Esophagus muscularis mucosa (tissue), 4 donors: ENCODE data around the gene FCRL4. TPM values are rescaled to one million over a fixed set of nuclear protein-coding genes. Genes with fewer than 3 reads are reported as not detected.
"Not testable (repeated sequence)": the region's sequence is repeated elsewhere in the genome, so short reads cannot be mapped to it uniquely, and the experiment has no call there.

Experiments used
- DNase-seq: peaks from one replicate; pipeline ENCODE4 v3.0.0-alpha.2; 2017; ENCODE audit errors: extremely low spot score
- H3K27ac ChIP-seq, 4 donors: fragments of 200-600 bp; sonication (generic); replicated peaks in 1 of 4; 1 replicate in 3 of 4; 2 replicates in 1 of 4; pipeline ENCODE4 v1.5.1; 2016 to 2019; ENCODE audit warnings: mild to moderate bottlenecking in 1 of 4
- H3K27me3 ChIP-seq, 4 donors: fragments of 200-600 bp; sonication (generic); one replicate each; pipeline versions ENCODE4 v1.5.1 to v1.6.0; 2016 to 2019
- H3K36me3 ChIP-seq, 4 donors: fragments of 200-600 bp; sonication (generic); one replicate each; pipeline ENCODE4 v1.5.1; 2016 to 2019
- H3K4me1 ChIP-seq, 4 donors: fragments of 200-600 bp; sonication (generic); one replicate each; pipeline ENCODE4 v1.5.1; 2016 to 2019
- H3K4me3 ChIP-seq, 4 donors: fragments of 200-600 bp; sonication (generic); 1 replicate in 2 of 4; 2 replicates in 2 of 4; pipeline ENCODE4 v1.5.1; 2016 to 2019; ENCODE audit warnings: mild to moderate bottlenecking in 4 of 4, moderate library complexity in 1 of 4
- H3K9me3 ChIP-seq, 4 donors: fragments of 200-600 bp; sonication (generic); 1 replicate in 3 of 4; 2 replicates in 1 of 4; pipeline ENCODE4 v1.5.1; 2016 to 2019
- CTCF ChIP-seq, 3 experiments: fragments of 200-600 bp in 2 of 3; fragments of 450-650 bp in 1 of 3; sonication (generic) in 2 of 3; IDR thresholded peaks; one replicate each; pipeline ENCODE4 v1.5.1; 2017 to 2019; ENCODE audit warnings: antibody characterized with exemption in 3 of 3, mild to moderate bottlenecking in 2 of 3, moderate library complexity in 1 of 3
- EP300 ChIP-seq: sonication (generic); formaldehyde crosslinking; IDR thresholded peaks from one replicate; pipeline ENCODE4 v1.6.1; 2017; ENCODE audit warnings: antibody characterized with exemption
- POLR2A ChIP-seq: fragments of 450-650 bp; IDR thresholded peaks from one replicate; pipeline ENCODE4 v1.6.1; 2017; ENCODE audit warnings: antibody characterized with exemption, moderate library complexity, mild to moderate bottlenecking, low read depth
- POLR2AphosphoS5 ChIP-seq, 2 donors: sonication (generic); formaldehyde crosslinking; IDR thresholded peaks; one replicate each; pipeline ENCODE4 v1.6.1; 2017; ENCODE audit warnings: antibody characterized with exemption in 2 of 2
- WGBS: methylation state at CpG from one replicate; pipeline ENCODE4 v1.1.5; 2018; 5-methylcytosine and 5-hydroxymethylcytosine counted together
- intact Hi-C: fragments of 100-400 bp; cut with DNase I; formaldehyde crosslinking; loops from one replicate; pipeline ENCODE4 v1.15.1; 2023
- total RNA-seq, 4 donors: library from RNA; depleted of rRNA; stranded (reverse); fragments of >200 nt; gene quantifications; one replicate each; pipeline versions ENCODE4 v1.1.0 to v1.2.1, GENCODE V29; 2016

FCRL4 gene
- total RNA-seq, 4 donors from 2014 or later, result not detected

- Histone ChIP-seq H3K4me1 (no peaks in the 10 kb centered on the region), H3K4me3 (no peak overlapping the region), H3K9me3 (no peaks in the 10 kb centered on the region), H3K36me3 (no peaks in the 10 kb centered on the region), H3K27me3 (peaks cover 0 to 14% (median 0%) of the 10 kb centered on the region in 4 donors), H3K27ac (no peak overlapping the region)
- DNase-seq, result peak; percentile 83
- intact Hi-C loops, result no loop called here
- TF ChIP-seq POLR2A (no peak), CTCF (IDR thresholded peaks at IDR 0.05) (no peak), EP300 (no peak), POLR2AphosphoS5 (IDR thresholded peaks at IDR 0.05) (no peak)
- whole genome bisulfite sequencing, result 75% methylated on average over 14 of the region's 14 CpGs
Measured at GRCh38 chr1:157566484-157567300, 31.2 kb downstream of the FCRL4 start.

- no peaks in the 10 kb centered on the region for H3K36me3 ChIP-seq
- H3K27ac ChIP-seq, result no peak overlapping the region
- peak; percentile 19 for DNase-seq
- no peak overlapping the region for H3K4me3 ChIP-seq
- WGBS, result 60% methylated on average over 2 of the region's 2 CpGs
- H3K27me3 ChIP-seq, result peaks cover 0 to 11% (median 0%) of the 10 kb centered on the region in 4 donors
- intact Hi-C loops, result no loop called here
- no peaks in the 10 kb centered on the region for H3K4me1 ChIP-seq
- no peaks in the 10 kb centered on the region for H3K9me3 ChIP-seq
- TF ChIP-seq CTCF (IDR thresholded peaks at IDR 0.05) (no peak), POLR2A (no peak), POLR2AphosphoS5 (IDR thresholded peaks at IDR 0.05) (no peak), EP300 (no peak)
Measured at GRCh38 chr1:157562515-157562914, 35.4 kb downstream of the FCRL4 start.

GRCh38 chr1:157558119-157558518 lies 39.8 kb downstream of the FCRL4 start:
- Histone ChIP-seq H3K27me3 (no peaks in the 10 kb centered on the region), H3K9me3 (no peaks in the 10 kb centered on the region), H3K4me1 (no peaks in the 10 kb centered on the region), H3K4me3 (no peak overlapping the region), H3K36me3 (no peaks in the 10 kb centered on the region), H3K27ac (no peak overlapping the region)
- TF ChIP-seq CTCF (IDR thresholded peaks at IDR 0.05), result no peak
- no peak for TF ChIP-seq EP300
- no peak for TF ChIP-seq POLR2AphosphoS5 (IDR thresholded peaks at IDR 0.05)
- TF ChIP-seq POLR2A, result no peak
- intact Hi-C loops, result no loop called here
- 75% methylated on average over 2 of the region's 2 CpGs for WGBS
- DNase-seq, result peak; percentile 42

- H3K36me3 ChIP-seq, result no peaks in the 10 kb centered on the region
- no peaks in the 10 kb centered on the region for H3K4me1 ChIP-seq
- no peak within 1 kb of the TSS for H3K4me3 ChIP-seq
- TF ChIP-seq CTCF (IDR thresholded peaks at IDR 0.05) (no peak), EP300 (no peak), POLR2AphosphoS5 (IDR thresholded peaks at IDR 0.05) (no peak), POLR2A (no peak)
- no peak for DNase-seq
- peaks cover 0 to 11% (median 0%) of the 10 kb centered on the region in 4 donors for H3K27me3 ChIP-seq
- no peak within 1 kb of the TSS for H3K27ac ChIP-seq
- intact Hi-C loops, result no loop called here
- WGBS, result 73% methylated on average over 10 of the region's 10 CpGs
- no peaks in the 10 kb centered on the region for H3K9me3 ChIP-seq
Measured at GRCh38 chr1:157551694-157552693, 45.9 kb downstream of the FCRL4 start, which contains the start of gene FCRL5. TSS of gene FCRL5 (minus strand) at chr1:157552515. CDS start at chr1:157552362, 153 bp downstream.

- H3K4me1 ChIP-seq, H3K27ac ChIP-seq, H3K36me3 ChIP-seq, DNase-seq, intact Hi-C loops, H3K4me3 ChIP-seq, H3K9me3 ChIP-seq: not testable (repeated sequence)
- peaks cover 0 to 15% (median 0%) of the 10 kb centered on the region in 4 donors for H3K27me3 ChIP-seq
- WGBS, result 91% methylated on average over 1 of the region's 1 CpG
Measured at GRCh38 chr1:157548081-157548480, 49.8 kb downstream of the FCRL4 start.
